Measurements from ENCODE around the gene PNRC2.

DNA sequence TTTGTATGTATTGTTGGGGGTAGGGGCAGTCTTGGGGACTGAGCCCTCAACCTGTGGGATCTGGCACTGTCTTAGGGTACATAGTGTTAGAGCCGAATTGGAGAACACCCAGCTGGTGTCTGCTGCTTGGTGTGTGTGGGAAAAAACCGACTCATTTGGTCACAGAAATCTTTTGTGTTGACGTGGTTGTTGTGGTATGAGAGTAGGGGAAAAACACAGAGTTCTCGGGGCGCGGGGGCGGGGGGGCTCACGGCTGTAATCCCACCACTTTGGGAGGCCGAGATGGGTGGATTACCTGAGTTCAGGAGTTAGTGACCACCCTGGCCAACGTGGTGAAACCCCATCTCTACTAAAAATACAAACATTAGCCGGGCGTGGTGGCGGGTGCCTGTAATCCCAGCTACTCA is 35.8 kb downstream of the PNRC2 start:
- TF ChIP-seq, protein P1, sequence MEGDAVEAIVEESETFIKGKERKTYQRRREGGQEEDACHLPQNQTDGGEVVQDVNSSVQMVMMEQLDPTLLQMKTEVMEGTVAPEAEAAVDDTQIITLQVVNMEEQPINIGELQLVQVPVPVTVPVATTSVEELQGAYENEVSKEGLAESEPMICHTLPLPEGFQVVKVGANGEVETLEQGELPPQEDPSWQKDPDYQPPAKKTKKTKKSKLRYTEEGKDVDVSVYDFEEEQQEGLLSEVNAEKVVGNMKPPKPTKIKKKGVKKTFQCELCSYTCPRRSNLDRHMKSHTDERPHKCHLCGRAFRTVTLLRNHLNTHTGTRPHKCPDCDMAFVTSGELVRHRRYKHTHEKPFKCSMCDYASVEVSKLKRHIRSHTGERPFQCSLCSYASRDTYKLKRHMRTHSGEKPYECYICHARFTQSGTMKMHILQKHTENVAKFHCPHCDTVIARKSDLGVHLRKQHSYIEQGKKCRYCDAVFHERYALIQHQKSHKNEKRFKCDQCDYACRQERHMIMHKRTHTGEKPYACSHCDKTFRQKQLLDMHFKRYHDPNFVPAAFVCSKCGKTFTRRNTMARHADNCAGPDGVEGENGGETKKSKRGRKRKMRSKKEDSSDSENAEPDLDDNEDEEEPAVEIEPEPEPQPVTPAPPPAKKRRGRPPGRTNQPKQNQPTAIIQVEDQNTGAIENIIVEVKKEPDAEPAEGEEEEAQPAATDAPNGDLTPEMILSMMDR (conservative IDR thresholded peaks at IDR 0.05 in 1 of 2, IDR thresholded peaks at IDR 0.05 in 1 of 2; ENCODE audit: low read depth in 1 of 2, low read length in 2 of 2): no peak
- TF ChIP-seq EZH2 (IDR thresholded peaks at IDR 0.05; ENCODE audit: low read length, missing control alignments): no peak

Measured in fibroblast of lung (primary cell).